Kidney tubule cell (primary cell): ENCODE results near the gene PVALEF.

ENCODE experiments used
- DNase-seq: peaks from one replicate; pipeline ENCODE4 v3.0.0-alpha.2; 2018; ENCODE audit warnings: low spot score

PVALEF gene

GRCh38 chr17:81197831-81198490 is 32.7 kb downstream of the PVALEF start:
- no peak for DNase-seq

DNA sequence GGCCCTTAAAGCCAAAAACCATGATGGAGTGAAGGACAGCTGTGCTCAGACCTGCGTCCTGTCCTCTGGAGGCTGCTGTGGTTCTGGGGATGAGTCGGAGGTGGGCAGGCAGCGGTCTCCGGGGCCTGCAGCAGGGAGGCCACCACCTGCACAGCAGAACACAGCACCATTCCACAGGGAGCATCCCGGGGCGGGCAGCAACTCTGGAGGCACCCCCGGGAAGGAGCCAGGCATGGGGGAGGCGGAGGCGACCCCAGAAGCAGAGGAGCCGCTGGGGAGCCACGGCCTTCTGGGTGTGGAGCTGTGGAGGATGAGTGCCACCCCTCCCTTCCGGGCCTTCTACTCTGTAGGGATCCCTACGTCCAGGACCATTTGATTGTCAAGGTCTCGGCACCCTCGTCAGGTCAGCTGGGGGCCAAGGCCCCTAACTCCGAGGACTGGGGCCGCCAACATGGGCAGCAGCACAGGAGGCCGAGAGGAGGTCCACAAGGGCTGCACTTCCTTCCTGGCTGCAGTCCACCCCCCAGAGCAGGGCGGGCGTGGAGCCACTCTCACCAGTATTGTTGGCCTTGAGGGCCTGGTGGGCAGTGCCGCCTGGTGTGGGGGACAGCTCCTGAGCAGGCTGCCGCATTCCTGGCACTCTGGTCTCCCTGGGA is 33.6 kb downstream of the PVALEF start:
- no peak for DNase-seq

- DNase-seq = no peak
Measured at GRCh38 chr17:81199482-81199830, 34.1 kb downstream of the PVALEF start.

DNA sequence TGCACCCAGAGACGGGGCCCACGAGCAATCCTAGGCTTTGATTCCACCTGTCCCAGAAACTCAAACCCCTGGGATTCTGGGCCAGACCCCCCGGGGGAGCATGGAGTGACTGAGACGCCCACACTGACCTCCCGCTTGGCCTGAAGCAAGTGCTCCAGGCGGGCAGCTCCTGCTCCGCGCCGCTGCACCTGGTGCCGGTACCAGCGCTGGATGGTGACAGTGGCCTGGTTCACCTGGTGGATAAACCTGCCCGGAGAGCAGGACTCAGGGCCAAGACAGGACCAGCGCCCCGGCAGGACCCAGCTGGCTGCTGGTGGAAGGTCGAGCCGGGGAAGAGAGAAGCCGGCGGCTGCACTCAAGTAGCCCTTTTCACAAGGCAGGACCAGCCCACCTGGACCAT is 34.9 kb downstream of the PVALEF start:
- no peak for DNase-seq

DNA sequence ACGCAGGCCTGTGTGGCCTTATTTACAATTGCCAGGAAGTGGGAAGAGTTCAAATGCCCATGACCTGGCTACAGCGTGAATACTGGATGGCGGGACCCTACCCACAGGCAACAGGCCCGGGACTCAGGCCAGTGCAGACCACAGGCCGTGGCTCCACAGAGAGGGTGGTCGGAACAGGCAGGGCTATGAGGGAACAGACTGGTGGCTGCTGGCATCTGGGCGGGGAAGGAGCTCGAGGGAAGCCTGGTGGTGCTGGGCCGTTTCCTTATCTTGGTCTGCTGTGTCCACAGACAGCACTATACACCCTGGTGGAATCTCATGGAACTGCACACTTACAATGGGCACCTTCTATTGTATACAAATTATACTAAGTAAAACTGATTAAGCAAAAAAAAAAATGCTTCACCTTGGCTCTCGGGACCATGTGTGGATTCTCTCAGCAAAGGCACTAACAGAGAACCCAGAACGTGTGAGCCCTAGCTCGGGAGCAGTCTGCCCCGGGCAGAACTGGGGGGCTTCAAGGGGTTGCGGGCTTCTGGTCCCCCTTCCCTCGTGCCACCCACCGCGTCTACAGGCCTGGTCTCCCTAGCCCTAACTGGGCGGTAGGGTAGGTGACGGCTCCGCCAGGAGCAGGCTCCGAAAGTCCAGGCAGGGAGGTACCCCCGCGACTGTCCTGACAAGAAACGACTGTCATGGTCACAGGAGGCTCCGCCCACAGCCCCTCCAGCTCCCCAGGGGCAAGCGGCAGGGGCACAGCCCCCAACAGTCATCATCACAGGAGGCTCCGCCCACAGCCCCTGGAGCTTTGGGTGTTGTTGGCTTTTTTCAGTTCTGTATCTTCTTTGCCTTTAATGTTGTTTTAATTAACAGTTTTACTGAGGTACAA is 35.6 kb downstream of the PVALEF start:
- peak; percentile 58 for DNase-seq

- DNase-seq = no peak
Measured at GRCh38 chr17:81202318-81202717, 37.0 kb downstream of the PVALEF start.

GRCh38 chr17:81203136-81203535 is 37.8 kb downstream of the PVALEF start:
- DNase-seq = no peak

DNA sequence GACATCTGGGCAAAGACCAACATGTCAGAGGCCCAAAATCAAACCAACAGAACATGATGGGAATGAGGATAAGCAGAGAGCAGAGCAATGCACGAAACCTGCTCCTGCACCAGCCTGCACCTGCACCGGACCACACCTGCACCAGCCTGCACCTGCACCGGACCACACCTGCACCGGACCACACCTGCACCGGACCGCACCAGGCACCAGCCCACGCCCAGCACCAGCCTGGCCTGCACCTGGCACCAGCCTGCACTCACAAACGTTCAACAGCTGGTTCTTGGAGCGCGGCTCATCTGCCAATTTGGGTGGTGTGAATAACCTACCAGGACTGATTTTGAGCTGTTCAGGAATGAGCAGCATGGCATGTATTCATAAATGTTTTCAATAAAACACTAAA is 39.3 kb downstream of the PVALEF start:
- no peak for DNase-seq

DNA sequence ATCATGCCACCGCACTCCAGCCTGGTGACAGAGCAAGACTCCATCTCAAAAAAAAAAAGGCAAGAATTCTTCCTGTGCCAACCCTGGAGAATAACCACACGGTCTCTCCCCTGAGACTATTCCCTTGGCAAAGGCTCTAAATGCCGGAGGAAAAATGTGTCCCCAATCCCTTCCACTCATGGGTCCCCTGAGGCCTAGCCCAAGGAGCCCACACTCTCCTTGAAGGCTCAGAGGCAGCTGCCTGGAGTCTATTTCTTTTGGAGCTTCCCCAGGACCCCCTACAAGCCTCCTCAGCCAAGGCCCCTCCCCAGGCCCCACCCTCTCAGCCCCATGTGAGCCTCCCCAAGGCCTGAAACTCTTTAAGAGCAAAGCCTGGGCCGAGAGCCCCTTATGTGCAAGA is 40.9 kb downstream of the PVALEF start:
- no peak for DNase-seq

GRCh38 chr17:81206657-81207056 is 41.4 kb downstream of the PVALEF start:
- no peak for DNase-seq

DNA sequence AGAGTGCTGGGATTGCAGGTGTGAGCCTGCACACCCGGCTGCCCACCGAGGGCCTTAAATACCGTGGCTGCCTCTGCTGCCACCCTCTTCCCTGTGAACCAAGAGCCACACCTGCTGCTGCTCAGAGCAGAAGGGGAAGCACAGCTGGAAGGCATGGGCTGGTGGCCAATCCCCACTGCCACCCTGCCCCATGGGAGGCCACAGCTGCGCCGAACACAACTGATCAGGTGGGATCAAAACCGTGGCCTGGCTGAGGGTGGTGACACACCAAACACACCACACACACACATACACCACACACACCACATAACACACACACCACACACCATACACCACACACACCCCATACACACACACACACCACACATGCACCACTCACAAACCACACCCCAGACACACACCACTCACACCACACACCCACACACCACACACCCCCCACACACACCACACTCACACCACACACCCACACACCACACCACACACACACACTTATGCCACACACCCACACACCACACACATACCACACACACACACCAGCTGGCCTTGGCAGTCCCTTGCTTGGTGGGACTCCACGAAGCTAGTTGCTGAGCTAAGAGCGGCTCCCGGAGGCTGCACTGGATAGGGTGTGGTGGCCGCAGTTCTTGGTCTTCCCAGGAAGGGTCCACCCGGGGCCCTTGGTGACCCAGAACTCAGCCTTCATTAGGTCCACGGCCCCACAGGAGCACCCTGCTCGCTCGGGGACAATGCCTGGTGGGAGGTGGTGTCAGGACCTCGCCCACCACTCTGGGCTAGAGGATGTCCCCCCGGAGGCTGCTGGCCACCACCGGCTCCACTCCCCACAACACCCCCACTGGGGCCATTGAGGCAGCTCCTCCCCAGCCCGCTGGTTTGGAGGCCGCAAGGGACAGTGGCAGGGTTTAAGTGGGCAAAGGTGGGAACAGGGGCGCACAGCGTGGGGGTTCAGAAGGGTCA is 42.6 kb downstream of the PVALEF start:
- DNase-seq = no peak

DNA sequence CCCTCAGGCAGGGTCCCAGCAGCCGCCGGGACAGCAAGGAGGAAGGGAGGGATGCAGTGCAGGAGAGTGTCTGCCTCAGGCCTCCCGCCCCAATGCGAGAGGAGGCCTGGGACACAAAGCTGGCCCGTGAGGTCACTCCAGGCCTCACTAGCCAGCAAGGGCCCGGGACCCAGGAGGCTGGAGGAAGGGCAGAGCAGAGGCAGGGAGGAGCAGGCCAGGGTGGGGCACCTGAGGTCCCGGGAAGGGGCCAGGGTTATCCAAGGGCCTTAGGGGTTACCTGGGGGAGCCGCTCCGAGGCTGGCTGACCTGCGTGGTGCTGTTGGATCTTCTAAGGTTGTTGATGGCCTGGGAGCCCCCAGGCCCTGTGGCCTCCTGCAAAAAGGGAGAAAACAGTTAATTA is 43.3 kb downstream of the PVALEF start:
- no peak for DNase-seq

- DNase-seq = no peak
Measured at GRCh38 chr17:81209141-81209540, 43.8 kb downstream of the PVALEF start.

GRCh38 chr17:81210466-81210865 is 45.2 kb downstream of the PVALEF start:
- no peak for DNase-seq

GRCh38 chr17:81210868-81211267 is 45.6 kb downstream of the PVALEF start:
- no peak for DNase-seq

- DNase-seq = no peak
Measured at GRCh38 chr17:81212365-81212764, 47.1 kb downstream of the PVALEF start.

DNA sequence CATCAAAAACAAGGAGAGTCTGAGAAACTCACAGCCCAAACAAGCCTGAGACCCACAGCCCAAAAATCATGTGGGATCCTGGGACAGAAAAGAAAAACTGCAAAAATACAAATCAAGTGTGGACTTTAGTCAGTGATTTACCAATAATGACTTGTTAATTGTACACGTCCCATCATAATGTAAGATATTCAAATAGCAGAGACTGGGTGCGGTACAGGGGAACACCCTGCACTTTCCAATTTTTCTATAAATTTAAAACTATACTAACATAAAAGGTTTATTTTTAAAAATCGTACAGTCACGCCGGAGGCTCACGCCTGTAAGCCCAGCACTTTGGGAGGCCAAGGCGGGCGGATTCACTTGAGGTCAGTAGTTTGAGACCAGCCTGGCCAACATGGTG is 48.7 kb downstream of the PVALEF start:
- no peak for DNase-seq

GRCh38 chr17:81217491-81217890 is 52.2 kb downstream of the PVALEF start:
- no peak for DNase-seq

- DNase-seq = no peak
Measured at GRCh38 chr17:81218459-81218858, 53.2 kb downstream of the PVALEF start.

GRCh38 chr17:81218991-81219390 is 53.7 kb downstream of the PVALEF start:
- no peak for DNase-seq

GRCh38 chr17:81219476-81220180 is 54.3 kb downstream of the PVALEF start:
- DNase-seq = no peak
